GM19463 (cell line): ENCODE data around the gene APPBP2.
"Not testable (repeated sequence)": the region's sequence is repeated elsewhere in the genome, so short reads cannot be mapped to it uniquely, and the experiment has no call there.

ENCODE experiments used
- ATAC-seq: cut with Tn5 transposase; IDR thresholded peaks from one replicate; pipeline ENCODE4 v1.9.1; 2021; ENCODE audit warnings: mild to moderate bottlenecking, moderate library complexity; ENCODE audit not compliant: unreplicated experiment

The APPBP2 gene

DNA sequence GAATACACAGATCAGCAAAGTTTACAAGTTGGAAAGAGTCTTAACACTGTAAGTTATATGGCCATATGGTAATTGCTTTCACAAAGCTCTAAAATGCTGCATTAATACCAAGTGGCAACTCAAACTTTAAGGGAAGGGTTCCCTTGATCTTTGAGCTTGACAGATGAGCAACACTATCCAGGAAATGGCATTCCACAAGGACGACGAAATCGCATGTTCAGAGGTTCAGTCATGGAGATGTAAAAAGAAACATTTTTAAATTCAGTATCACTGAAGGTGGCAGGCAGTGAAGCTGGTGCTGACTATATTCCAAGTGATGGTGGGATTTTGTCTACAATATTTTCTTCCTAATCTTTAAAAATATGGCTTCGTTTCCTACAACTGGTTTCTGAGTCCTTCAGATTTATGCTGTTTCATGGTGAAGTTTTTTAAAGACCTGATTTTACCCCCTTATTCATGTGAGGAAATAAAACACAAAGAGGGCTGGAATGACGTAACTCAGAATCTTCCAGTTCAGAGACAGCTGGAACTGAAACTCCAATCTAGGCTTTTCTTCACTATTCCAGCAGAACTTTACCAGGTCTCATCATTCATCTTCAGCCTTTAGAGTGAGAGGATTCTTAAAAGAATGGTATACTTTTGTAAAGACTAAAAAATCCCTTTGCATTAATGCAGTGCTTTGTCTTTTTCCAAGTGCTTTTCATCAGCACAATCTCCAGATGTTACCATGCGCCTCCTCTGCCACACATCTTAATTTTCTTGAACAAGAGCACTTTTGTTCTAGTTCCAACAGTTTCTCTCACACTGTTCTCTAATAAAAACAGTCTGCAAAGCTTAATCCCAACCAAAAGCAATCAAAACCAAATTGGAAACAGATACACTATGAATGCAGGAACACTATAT, 83.5 kb downstream of the APPBP2 start:
- ATAC-seq = no peak

DNA sequence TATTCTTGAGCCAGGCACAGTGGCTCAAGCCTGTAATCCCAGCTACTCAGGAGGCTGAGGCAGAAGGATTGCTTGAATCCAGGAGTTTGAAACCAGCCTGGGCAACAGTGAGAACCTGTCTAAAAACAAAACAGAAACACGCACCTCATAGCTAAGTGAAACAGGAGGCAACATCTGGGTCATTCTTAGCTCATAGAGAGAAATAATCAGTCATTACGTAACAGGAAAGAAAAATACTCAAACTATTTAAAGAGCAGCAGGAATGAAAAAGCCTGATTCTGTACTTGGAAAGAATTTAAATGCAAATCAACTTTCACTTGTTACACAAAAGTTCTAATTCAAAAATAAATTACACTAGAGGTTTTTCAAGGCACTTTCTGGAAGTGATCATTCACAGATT, 86.5 kb downstream of the APPBP2 start:
- ATAC-seq = no peak

DNA sequence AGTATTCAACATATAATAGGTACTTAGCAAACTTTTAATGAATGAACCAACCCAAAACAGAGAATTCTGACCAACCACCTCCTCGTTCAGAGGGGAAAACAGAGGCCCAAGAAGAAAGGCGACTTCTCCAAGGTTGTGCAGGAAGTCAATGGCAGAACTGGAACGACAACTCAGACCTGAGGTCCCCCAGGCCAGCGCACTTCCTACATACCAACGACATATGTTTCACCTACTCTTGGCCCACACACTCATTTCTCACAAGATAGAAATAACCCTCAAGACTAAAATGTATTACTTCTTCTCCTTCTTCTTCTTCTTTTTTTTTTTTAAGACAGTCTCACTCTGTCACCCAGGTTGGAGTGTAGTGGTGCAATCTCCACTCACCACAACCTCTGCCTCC, 89.4 kb downstream of the APPBP2 start:
- ATAC-seq = no peak

GRCh38 chr17:60435244-60436167, 90.5 kb downstream of the APPBP2 start:
- no peak for ATAC-seq

GRCh38 chr17:60433021-60433997, 92.7 kb downstream of the APPBP2 start:
- not testable (repeated sequence) for ATAC-seq

DNA sequence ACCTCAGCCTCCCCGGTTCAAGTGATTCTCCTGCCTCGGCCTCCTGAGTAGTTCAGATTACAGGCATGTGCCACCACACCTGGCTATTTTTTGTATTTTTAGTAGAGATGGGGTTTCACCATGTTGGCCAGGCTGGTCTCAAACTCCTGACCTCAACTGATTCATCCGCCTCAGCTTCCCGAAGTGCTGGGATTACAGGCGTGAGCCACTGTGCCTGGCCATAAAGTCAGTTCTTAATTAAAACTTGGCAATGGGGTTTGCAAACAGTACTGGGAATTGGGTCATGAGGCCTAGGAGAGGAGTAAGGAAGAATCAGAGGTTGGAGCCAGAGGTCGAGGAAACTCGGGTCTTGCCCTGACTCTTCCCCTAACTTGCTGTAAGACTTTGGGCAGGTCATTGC, 95.5 kb downstream of the APPBP2 start:
- ATAC-seq = not testable (repeated sequence)

GRCh38 chr17:60428491-60428890, 97.6 kb downstream of the APPBP2 start:
- not testable (repeated sequence) for ATAC-seq

- ATAC-seq = no peak
These were observed 99.4 kb downstream of the APPBP2 start for GRCh38 chr17:60426596-60426995.

- no peak for ATAC-seq
These were observed 100.4 kb downstream of the APPBP2 start for GRCh38 chr17:60425626-60426025.

DNA sequence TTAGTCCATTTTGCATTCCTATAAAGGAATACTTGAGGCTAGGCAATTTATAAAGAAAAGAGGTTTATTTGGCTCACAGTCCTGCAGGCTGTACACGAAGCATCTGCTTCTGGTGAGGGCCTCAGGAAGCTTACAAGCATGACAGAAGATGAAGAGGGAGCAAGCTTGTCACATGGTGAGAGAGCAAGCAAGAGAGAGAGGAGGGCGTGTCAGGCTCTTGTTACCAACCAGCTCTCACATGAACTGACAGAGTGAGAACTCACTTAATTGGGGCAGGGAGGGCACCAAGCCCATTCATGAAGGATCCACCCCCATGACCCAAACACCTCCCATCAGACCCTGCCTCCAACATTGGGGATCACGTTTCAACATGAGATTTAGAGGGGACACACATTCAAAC, 102.2 kb downstream of the APPBP2 start:
- ATAC-seq = no peak

GRCh38 chr17:60422162-60422665, 103.8 kb downstream of the APPBP2 start, which contains the start of gene CHCT1:
TSS of gene CHCT1 (plus strand) at chr17:60422489. CDS start at chr17:60422593, 104 bp downstream.
- ATAC-seq = no peak

DNA sequence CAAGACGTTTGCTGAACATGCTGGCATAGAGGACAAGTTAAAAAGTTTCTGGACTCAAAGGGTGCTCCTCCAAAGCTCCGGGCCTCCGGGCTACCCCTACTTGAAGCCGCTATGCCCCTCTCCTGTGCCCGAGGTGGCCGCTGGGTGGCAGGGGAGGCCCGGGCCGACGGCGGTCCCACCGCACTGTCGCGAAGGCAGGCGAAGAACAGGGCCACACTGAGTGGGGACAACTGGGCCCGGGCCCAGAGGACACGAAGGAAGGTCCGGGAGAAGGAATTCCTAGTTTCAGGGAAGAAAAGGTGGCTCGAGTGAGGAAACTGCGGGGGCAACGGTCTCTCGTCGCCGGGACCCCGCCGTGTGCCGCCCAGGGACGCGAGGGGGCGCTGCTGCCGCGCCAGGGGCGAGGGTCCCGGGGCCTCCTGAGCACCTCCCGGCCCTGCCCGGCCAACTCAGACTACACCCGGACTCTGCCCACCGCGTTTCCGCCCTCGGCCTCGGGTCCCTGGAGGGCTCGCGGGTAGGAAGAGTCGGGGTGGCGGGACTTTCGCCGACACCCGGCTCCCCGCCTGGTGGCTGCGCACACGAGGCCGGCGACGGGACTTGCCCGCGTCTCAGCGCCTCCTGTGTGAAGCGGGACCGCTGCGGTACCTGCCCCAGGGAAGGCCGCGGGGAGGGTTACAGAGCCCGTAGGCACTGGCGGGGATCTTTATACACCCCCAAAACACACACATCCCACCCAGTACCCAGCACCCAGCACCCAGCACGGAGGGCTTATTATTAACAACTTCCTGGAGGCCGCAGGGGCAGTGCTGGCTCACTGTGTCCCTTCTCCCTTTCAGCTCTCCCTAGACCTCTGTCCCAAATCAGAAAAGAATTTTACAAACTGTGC, 104.5 kb downstream of the APPBP2 start:
- peak; percentile 88 for ATAC-seq

DNA sequence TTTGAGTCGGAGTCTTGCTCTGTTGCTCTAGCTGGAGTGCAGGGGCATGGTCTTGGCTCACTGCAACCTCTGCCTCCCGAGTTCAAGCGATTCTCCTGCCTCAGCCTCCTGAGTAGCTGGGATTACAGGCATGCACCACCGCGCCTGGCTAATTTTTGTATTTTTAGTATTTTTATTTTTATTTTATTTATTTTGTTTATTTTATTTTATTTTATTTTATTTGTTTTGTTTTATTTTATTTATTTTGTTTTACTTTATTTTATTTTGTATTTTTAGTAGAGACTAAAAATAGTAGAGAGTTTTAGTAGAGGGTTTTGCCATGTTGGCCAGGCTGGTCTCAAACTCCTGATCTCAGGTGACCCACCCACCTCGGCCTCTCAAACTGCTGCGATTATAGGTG, 106.2 kb downstream of the APPBP2 start:
- ATAC-seq = not testable (repeated sequence)

- ATAC-seq = not testable (repeated sequence)
These were observed 107.0 kb downstream of the APPBP2 start for GRCh38 chr17:60419003-60419402.

GRCh38 chr17:60416368-60416925, 109.6 kb downstream of the APPBP2 start:
- ATAC-seq = no peak

DNA sequence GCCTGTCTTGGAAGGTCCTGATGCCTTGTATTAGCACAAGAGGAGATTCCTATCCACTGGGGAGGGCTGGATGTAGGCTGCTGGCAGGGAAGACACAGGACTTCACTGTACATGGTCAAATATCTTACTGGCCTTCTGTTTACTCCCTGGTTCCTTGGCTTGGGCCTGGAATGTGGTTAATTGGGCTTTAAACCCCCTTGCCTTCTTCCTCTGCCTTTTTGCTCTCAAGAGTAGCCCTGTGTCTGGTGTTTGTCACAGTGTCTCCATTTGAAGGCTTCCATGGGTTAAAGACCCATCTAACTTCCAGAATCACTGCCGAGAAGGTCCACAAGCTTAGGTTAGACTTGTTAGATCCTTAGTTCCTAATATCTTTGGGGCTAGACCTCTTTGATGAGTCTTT, 110.9 kb downstream of the APPBP2 start:
- ATAC-seq = no peak

GRCh38 chr17:60412701-60413100, 113.3 kb downstream of the APPBP2 start:
- ATAC-seq = no peak

GRCh38 chr17:60410001-60410400, 116.0 kb downstream of the APPBP2 start:
- no peak for ATAC-seq

DNA sequence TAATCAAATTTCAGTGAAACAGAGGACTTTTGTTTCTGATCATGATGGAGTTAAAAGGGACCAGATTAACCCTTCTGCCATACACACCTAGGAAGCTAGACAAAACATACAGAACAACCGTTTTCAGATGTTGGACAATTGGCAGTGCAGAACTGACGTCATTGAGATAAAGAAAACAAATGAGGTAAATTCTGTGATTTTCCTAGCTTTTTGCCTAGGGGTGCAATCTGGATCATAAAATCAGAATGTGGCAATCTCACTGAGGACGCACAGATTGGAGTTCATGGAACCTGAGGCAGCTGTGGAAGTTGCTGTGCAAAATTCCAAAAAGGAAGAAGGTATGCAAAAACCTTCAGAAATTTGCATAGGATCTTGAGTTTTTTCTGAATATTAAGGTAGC, 119.2 kb downstream of the APPBP2 start:
- no peak for ATAC-seq
